H1 (cell line): ENCODE data around the gene AVPI1. TPM values are rescaled to one million over a fixed set of nuclear protein-coding genes. Genes with fewer than 3 reads are reported as not detected.

ENCODE experiments used
- CTCF ChIA-PET: fragments of 300-600 bp; sonication (Branson Sonifier 250); formaldehyde crosslinking; loops from one replicate; lab custom pipeline; 2021; ENCODE audit not compliant: partially characterized antibody; lab: Charles Lee
- POLR2A ChIA-PET: fragments of 300-600 bp; sonication (Branson Sonifier 250); formaldehyde crosslinking; loops from one replicate; lab custom pipeline; 2021; ENCODE audit warnings: inconsistent platforms; ENCODE audit not compliant: partially characterized antibody; lab: Charles Lee
- DNase-seq, 2 experiments: peaks; one replicate each; pipeline versions ENCODE4 v3.0.0 to v3.0.0-alpha.2; 2010 to 2022; ENCODE audit warnings: low spot score in 2 of 2, low read depth in 1 of 2, mixed read lengths in 1 of 2
- FAIRE-seq: peaks from 2 replicates; lab custom pipeline; 2011; peaks lifted over from hg19 to GRCh38; lab: Jason Lieb, UNC
- H2AFZ ChIP-seq: 2 replicates; pipeline ENCODE4 v1.8.1; 2012; ENCODE audit warnings: low read length, inconsistent platforms
- H2AK5ac ChIP-seq: 2 replicates; pipeline ENCODE4 v1.6.1; 2013; ENCODE audit warnings: low read depth, low read length
- H2BK120ac ChIP-seq: replicated peaks from 2 replicates; pipeline ENCODE3; 2013; ENCODE audit warnings: low read depth, low read length, inconsistent platforms
- H2BK12ac ChIP-seq: 2 replicates; pipeline ENCODE4 v1.6.1; 2013; ENCODE audit warnings: low read depth, low read length
- H2BK15ac ChIP-seq: 2 replicates; pipeline ENCODE4 v1.6.1; 2013; ENCODE audit warnings: low read length
- H2BK20ac ChIP-seq: 2 replicates; pipeline ENCODE4 v1.6.1; 2013; ENCODE audit warnings: low read length
- H2BK5ac ChIP-seq: 2 replicates; pipeline ENCODE4 v1.6.1; 2013; ENCODE audit warnings: low read depth, low read length
- H3K14ac ChIP-seq: 2 replicates; pipeline ENCODE4 v1.6.1; 2013; ENCODE audit warnings: inconsistent platforms; ENCODE audit not compliant: insufficient read length
- H3K18ac ChIP-seq: 2 replicates; pipeline ENCODE4 v1.6.1; 2013; ENCODE audit warnings: low read length; ENCODE audit errors: extremely low read depth
- H3K23ac ChIP-seq: 2 replicates; pipeline ENCODE4 v1.6.1; 2013; ENCODE audit warnings: inconsistent platforms; ENCODE audit not compliant: insufficient read length
- H3K23me2 ChIP-seq: 2 replicates; pipeline ENCODE4 v1.6.1; 2013; ENCODE audit warnings: low read depth, low read length
- H3K27ac ChIP-seq: 2 replicates; pipeline ENCODE4 v1.6.1; 2011; ENCODE audit warnings: low read depth, low read length, inconsistent platforms
- H3K27me3 ChIP-seq, 4 experiments: replicated peaks in 1 of 4; 1 replicate in 1 of 4; 2 replicates in 3 of 4; pipeline versions ENCODE4 v1.6.1 to v1.8.1; 2011 to 2013; ENCODE audit warnings: low read length in 3 of 4, mild to moderate bottlenecking in 3 of 4, inconsistent platforms in 2 of 4, mixed read lengths in 2 of 4, moderate library complexity in 1 of 4; ENCODE audit not compliant: control insufficient read depth in 3 of 4, insufficient read depth in 3 of 4; ENCODE audit errors: extremely low read depth in 1 of 4
- H3K36me3 ChIP-seq, 4 experiments: 2 replicates each; pipeline versions ENCODE4 v1.6.1 to v1.8.1; 2011 to 2013; ENCODE audit warnings: mild to moderate bottlenecking in 4 of 4, low read length in 3 of 4, moderate library complexity in 2 of 4, control low read depth in 1 of 4, inconsistent platforms in 1 of 4; ENCODE audit not compliant: insufficient read depth in 4 of 4, control insufficient read depth in 2 of 4
- H3K4ac ChIP-seq: replicated peaks from 2 replicates; pipeline ENCODE3; 2013; ENCODE audit warnings: low read length, low read depth, mixed read lengths, inconsistent platforms; ENCODE audit not compliant: insufficient read length
- H3K4me1 ChIP-seq, 4 experiments: replicated peaks in 1 of 4; 1 replicate in 1 of 4; 2 replicates in 3 of 4; pipeline versions ENCODE4 v1.6.1 to v1.8.1; 2011 to 2013; ENCODE audit warnings: low read length in 3 of 4, inconsistent platforms in 2 of 4, mixed read lengths in 1 of 4; ENCODE audit not compliant: insufficient read depth in 4 of 4, control insufficient read depth in 3 of 4
- H3K4me2 ChIP-seq, 2 experiments: 2 replicates each; pipeline versions ENCODE4 v1.6.1 to v1.8.1; 2011 to 2013; ENCODE audit warnings: low read depth in 2 of 2, low read length in 2 of 2, control low read depth in 1 of 2, inconsistent platforms in 1 of 2, mild to moderate bottlenecking in 1 of 2; ENCODE audit not compliant: insufficient read depth in 1 of 2
- H3K4me3 ChIP-seq, 4 experiments: fragments of 200-600, 300-600 bp in 1 of 4; sonication (generic), shearing (Covaris generic), sonication (Bioruptor Twin) in 1 of 4; 2 replicates each; pipeline versions ENCODE4 v1.5.1 to v1.8.1; 2011 to 2016; ENCODE audit warnings: low read length in 4 of 4, low read depth in 3 of 4, control low read depth in 2 of 4, inconsistent platforms in 2 of 4, mild to moderate bottlenecking in 2 of 4, mixed read lengths in 1 of 4, moderate library complexity in 1 of 4; ENCODE audit not compliant: insufficient read depth in 2 of 4; ENCODE audit errors: extremely low read depth in 1 of 4
- H3K56ac ChIP-seq: replicated peaks from 2 replicates; pipeline ENCODE3; 2013; ENCODE audit warnings: low read depth, mild to moderate bottlenecking, mixed read lengths, low read length, inconsistent platforms; ENCODE audit not compliant: insufficient read length
- H3K79me1 ChIP-seq: 2 replicates; pipeline ENCODE4 v1.6.1; 2013; ENCODE audit warnings: low read depth, low read length, control low read depth
- H3K79me2 ChIP-seq, 2 experiments: 2 replicates each; pipeline versions ENCODE4 v1.6.1 to v1.8.1; 2012 to 2013; ENCODE audit warnings: low read length in 2 of 2, mild to moderate bottlenecking in 2 of 2, inconsistent platforms in 1 of 2; ENCODE audit not compliant: insufficient read depth in 2 of 2, control insufficient read depth in 1 of 2
- H3K9ac ChIP-seq, 4 experiments: replicated peaks in 1 of 4; 1 replicate in 1 of 4; 2 replicates in 3 of 4; pipeline versions ENCODE4 v1.6.1 to v1.8.1; 2011 to 2013; ENCODE audit warnings: low read depth in 3 of 4, low read length in 3 of 4, control low read depth in 2 of 4, mild to moderate bottlenecking in 2 of 4, moderate library complexity in 2 of 4, inconsistent platforms in 1 of 4; ENCODE audit errors: extremely low read depth in 1 of 4
- H3K9me3 ChIP-seq, 2 experiments: 2 replicates each; pipeline versions ENCODE4 v1.6.1 to v1.8.1; 2012 to 2013; ENCODE audit warnings: mild to moderate bottlenecking in 2 of 2, moderate library complexity in 2 of 2, control low read depth in 1 of 2, inconsistent platforms in 1 of 2, low read depth in 1 of 2, low read length in 1 of 2, mixed read lengths in 1 of 2; ENCODE audit not compliant: insufficient read depth in 2 of 2
- H4K20me1 ChIP-seq, 2 experiments: replicated peaks in 1 of 2; 2 replicates each; pipeline versions ENCODE3 to v1.8.1; 2011 to 2013; ENCODE audit warnings: inconsistent platforms in 2 of 2, low read length in 2 of 2, mild to moderate bottlenecking in 1 of 2; ENCODE audit not compliant: insufficient read depth in 2 of 2, control insufficient read depth in 1 of 2
- H4K5ac ChIP-seq: 2 replicates; pipeline ENCODE4 v1.6.1; 2013; ENCODE audit warnings: low read length, low read depth, mixed read lengths, inconsistent platforms; ENCODE audit not compliant: insufficient read length
- H4K8ac ChIP-seq: 2 replicates; pipeline ENCODE4 v1.8.0; 2013; ENCODE audit warnings: mild to moderate bottlenecking, moderate library complexity, low read length, inconsistent platforms; ENCODE audit not compliant: insufficient read depth; ENCODE audit errors: extremely low read depth
- H4K91ac ChIP-seq: replicated peaks from 2 replicates; pipeline ENCODE3; 2013; ENCODE audit warnings: low read length, mixed read lengths, inconsistent platforms; ENCODE audit not compliant: insufficient read length
- CBX5 ChIP-seq: fragments of 300-800, 300-1000 bp; sonication (generic); IDR thresholded peaks from 2 replicates; pipeline ENCODE4 v1.7.1; 2016; ENCODE audit warnings: antibody characterized with exemption, low read length, low read depth
- CHD2 ChIP-seq: IDR thresholded peaks from 2 replicates; pipeline ENCODE4 v1.6.1; 2012; ENCODE audit warnings: low read length, improper control_type of control experiment
- FOSL1 ChIP-seq: IDR thresholded peaks from 2 replicates; pipeline ENCODE4 v1.6.1; 2011; ENCODE audit warnings: mild to moderate bottlenecking, low read depth, low read length, moderate library complexity; ENCODE audit not compliant: insufficient read depth
- HDAC2 ChIP-seq, 2 experiments: fragments of 300-600 bp in 1 of 2; sonication (generic) in 1 of 2; IDR thresholded peaks; 2 replicates each; pipeline ENCODE4 v1.6.1; 2011 to 2012; ENCODE audit warnings: low read depth in 2 of 2, low read length in 2 of 2, mild to moderate bottlenecking in 2 of 2, moderate library complexity in 2 of 2, borderline replicate concordance in 1 of 2, inconsistent platforms in 1 of 2
- RFX5 ChIP-seq: IDR thresholded peaks from 2 replicates; pipeline ENCODE4 v1.6.1; 2011; ENCODE audit warnings: low read depth, low read length, improper control_type of control experiment, borderline replicate concordance
- SUZ12 ChIP-seq: fragments of 200-600 bp; sonication (generic); IDR thresholded peaks from 2 replicates; pipeline ENCODE4 v1.6.1; 2012; ENCODE audit warnings: mild to moderate bottlenecking, inconsistent platforms, low read length, moderate library complexity, mixed read lengths
- ZNF274 ChIP-seq: IDR thresholded peaks from 2 replicates; pipeline ENCODE4 v1.7.0; 2012; ENCODE audit warnings: low read length, borderline replicate concordance; ENCODE audit errors: extremely low read depth
- WGBS, 2 experiments: shearing (Covaris generic) in 1 of 2; methylation state at CpG; one replicate each; pipeline versions ENCODE4 v1.1.6 to v1.1.7; 2013 to 2015; ENCODE audit warnings: low lambda C conversion rate in 2 of 2, mixed read lengths in 2 of 2, inconsistent platforms in 1 of 2, low coverage in 1 of 2, missing lambda C conversion rate in 1 of 2; ENCODE audit not compliant: insufficient replicate concordance in 2 of 2, insufficient coverage in 1 of 2, insufficient read length in 1 of 2; ENCODE audit errors: extremely low coverage in 1 of 2, missing lambda C conversion rate in 1 of 2; 5-methylcytosine and 5-hydroxymethylcytosine counted together
- polyA plus RNA-seq, 7 experiments: library from polyadenylated mRNA; depleted of rRNA in 3 of 7; stranded (reverse) in 5 of 7; unstranded in 2 of 7; fragments of >200 nt in 5 of 7; fragments of 200-250 nt in 2 of 7; gene quantifications; 1 replicate in 5 of 7; 2 replicates in 1 of 7; 4 replicates in 1 of 7; pipeline versions ENCODE4 v1.2.1 to v1.2.3, GENCODE V29; 2011 to 2013; ENCODE audit warnings: missing spikeins in 2 of 7, mixed read lengths in 2 of 7
- total RNA-seq: library from RNA; stranded (reverse); fragmentation: NEBNext Ultra II Directional; extraction: Animal tissue kit (Norgen Biotek cat#: 25700); gene quantifications from 2 replicates; pipeline ENCODE4 v1.2.1, GENCODE V29; 2021
- TF ChIP-seq, protein P1 (sequence below): IDR thresholded peaks from 2 replicates; pipeline ENCODE4 v1.6.1; 2011; ENCODE audit warnings: low read length, improper control_type of control experiment

The AVPI1 gene
- total and polyA plus RNA-seq, 2 of the 8 experiments (the other 6 are each of a cell fraction or from before 2014, with no cell fraction given) = 9.0 to 13.5 TPM

DNA sequence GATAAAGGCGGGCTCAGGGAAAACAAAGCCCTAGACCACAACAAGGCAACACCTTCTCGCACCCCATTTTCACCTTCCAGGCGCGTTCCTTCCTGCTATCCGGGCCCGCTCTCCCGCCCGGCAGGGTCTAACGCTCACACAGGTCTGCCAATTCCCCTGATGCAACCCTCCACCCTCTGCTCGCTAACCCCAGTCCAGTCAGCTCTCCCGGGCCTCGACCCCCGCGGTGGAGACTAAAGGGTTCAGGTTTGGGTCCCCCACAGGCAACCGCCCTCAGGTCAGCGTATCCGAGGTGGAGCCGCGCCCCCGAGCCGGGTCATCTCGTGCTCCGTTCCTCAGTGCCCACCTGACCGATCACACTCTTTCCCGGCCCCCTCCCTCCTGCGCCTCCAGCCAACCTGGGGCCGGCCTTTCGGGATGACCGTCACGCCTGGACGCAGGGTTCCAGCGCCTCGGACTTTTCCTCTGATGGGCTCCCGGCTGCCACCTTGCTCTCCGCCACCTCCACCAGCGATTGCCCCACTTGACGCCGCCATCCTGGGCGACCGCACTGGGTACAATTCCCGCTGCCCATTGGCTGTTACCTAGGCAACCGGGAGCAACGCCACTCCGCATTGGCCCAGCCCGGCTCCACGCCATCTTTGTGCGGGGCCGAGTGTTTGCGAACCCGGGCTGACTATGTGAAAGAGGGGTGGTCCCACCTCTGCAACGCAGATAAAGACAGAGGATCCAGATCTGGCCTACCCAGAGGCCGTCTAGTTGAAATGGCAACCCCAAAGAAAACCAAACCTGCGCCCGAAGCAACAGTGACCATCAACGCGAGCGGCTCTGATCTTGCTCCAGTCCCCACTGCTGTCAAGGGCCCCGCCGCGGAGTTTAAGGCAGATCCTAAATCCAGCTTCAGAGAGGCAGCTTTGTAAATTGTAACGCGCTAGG lies 53.8 kb downstream of the AVPI1 start, which contains the start of gene MORN4:
MORN4 (minus strand) TSS at position 552 of the 936 bp plus-strand sequence. CDS start 13,847 bp downstream, outside the sequence.
- H2BK15ac ChIP-seq = no peak within 1 kb of the TSS; the same call in 1 of the 2 replicates
- DNase-seq (peak; percentile 69 to 96), FAIRE-seq (no peak)
- H3K9ac ChIP-seq = peak within 1 kb of the TSS; percentile 61 to 72 (median 66)
- no peaks in the 10 kb centered on the region for H4K20me1 ChIP-seq
- H3K4me2 ChIP-seq = peak within 1 kb of the TSS; percentile 68 to 75
- peak within 1 kb of the TSS; percentile 60 for H4K91ac ChIP-seq
- H4K5ac ChIP-seq = peak within 1 kb of the TSS; percentile 89
- H3K79me1 ChIP-seq = no peaks in the 10 kb centered on the region
- no peaks in the 10 kb centered on the region for H3K36me3 ChIP-seq
- H2AFZ ChIP-seq = peak within 1 kb of the TSS; percentile 43; the same call in 1 of the 2 replicates
- H3K9me3 ChIP-seq = no peaks in the 10 kb centered on the region
- H3K23me2 ChIP-seq = no peaks in the 10 kb centered on the region; the same call in 1 of the 2 replicates
- no peak within 1 kb of the TSS; the same call in 1 of the 2 replicates for H2BK5ac ChIP-seq
- POLR2A ChIA-PET = interaction anchor here (0.7 kb wide), 1 partner anchor 54 kb away, joined by 3 read pairs; the partner anchor contains the start of gene AVPI1
- peaks cover 0 to 11% of the 10 kb centered on the region in 2 experiments; a peak in 2 of 4 replicates for H3K79me2 ChIP-seq
- peak within 1 kb of the TSS; percentile 40 for H3K27ac ChIP-seq
- peak within 1 kb of the TSS; percentile 78 to 96 (median 94) for H3K4me3 ChIP-seq
- no peak within 1 kb of the TSS for H2BK120ac ChIP-seq
- H3K27me3 ChIP-seq = no peaks in the 10 kb centered on the region
- H3K14ac ChIP-seq = no peak within 1 kb of the TSS
- no peak within 1 kb of the TSS for H3K23ac ChIP-seq
- CTCF ChIA-PET = interaction anchor here (0.6 to 1.0 kb wide), 3 partner anchors 13 to 100 kb away, joined by 3 read pairs; no protein-coding TSS in a partner anchor
- 8% methylated on average over 60 of the region's 62 CpGs; no CpG with 5 or more reads in 1 of the 2 experiments for WGBS, 2 experiments
- peak within 1 kb of the TSS; percentile 20; the same call in 1 of the 2 replicates for H2BK12ac ChIP-seq
- H2BK20ac ChIP-seq = no peak within 1 kb of the TSS
- H3K18ac ChIP-seq = peak within 1 kb of the TSS; percentile 93
- peak within 1 kb of the TSS; percentile 90 for H4K8ac ChIP-seq
- peak within 1 kb of the TSS; percentile 19 for H3K56ac ChIP-seq
- peak within 1 kb of the TSS; percentile 47 for H3K4ac ChIP-seq
- H2AK5ac ChIP-seq = no peak within 1 kb of the TSS
- H3K4me1 ChIP-seq = peaks cover 0 to 4% (median 1%) of the 10 kb centered on the region in 4 experiments; a peak in 2 of 7 replicates
- peak; percentile 90 for TF ChIP-seq CHD2
- no peak for TF ChIP-seq SUZ12
- TF ChIP-seq, protein P1, sequence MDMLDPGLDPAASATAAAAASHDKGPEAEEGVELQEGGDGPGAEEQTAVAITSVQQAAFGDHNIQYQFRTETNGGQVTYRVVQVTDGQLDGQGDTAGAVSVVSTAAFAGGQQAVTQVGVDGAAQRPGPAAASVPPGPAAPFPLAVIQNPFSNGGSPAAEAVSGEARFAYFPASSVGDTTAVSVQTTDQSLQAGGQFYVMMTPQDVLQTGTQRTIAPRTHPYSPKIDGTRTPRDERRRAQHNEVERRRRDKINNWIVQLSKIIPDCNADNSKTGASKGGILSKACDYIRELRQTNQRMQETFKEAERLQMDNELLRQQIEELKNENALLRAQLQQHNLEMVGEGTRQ = no peak
- TF ChIP-seq HDAC2 (IDR thresholded peaks at IDR 0.05; ENCODE audit: borderline replicate concordance in 1 of 2, low read depth in 2 of 2, low read length in 2 of 2) = peak in 1 of 2 experiments; percentile 42; a peak in 1 of 4 replicates
- TF ChIP-seq ZNF274 = no peak
- no peak for TF ChIP-seq CBX5
- TF ChIP-seq RFX5 = no peak
- TF ChIP-seq FOSL1 = no peak
